Medulla oblongata (tissue), 1 donor: Measurements from ENCODE around the gene SYPL2.
"Not testable (repeated sequence)": the region's sequence is repeated elsewhere in the genome, so short reads cannot be mapped to it uniquely, and the experiment has no call there.

ENCODE experiments used
- DNase-seq: peaks from one replicate; pipeline ENCODE4 v3.0.0-alpha.2; 2015; ENCODE audit errors: extremely low spot score

The SYPL2 gene

DNA sequence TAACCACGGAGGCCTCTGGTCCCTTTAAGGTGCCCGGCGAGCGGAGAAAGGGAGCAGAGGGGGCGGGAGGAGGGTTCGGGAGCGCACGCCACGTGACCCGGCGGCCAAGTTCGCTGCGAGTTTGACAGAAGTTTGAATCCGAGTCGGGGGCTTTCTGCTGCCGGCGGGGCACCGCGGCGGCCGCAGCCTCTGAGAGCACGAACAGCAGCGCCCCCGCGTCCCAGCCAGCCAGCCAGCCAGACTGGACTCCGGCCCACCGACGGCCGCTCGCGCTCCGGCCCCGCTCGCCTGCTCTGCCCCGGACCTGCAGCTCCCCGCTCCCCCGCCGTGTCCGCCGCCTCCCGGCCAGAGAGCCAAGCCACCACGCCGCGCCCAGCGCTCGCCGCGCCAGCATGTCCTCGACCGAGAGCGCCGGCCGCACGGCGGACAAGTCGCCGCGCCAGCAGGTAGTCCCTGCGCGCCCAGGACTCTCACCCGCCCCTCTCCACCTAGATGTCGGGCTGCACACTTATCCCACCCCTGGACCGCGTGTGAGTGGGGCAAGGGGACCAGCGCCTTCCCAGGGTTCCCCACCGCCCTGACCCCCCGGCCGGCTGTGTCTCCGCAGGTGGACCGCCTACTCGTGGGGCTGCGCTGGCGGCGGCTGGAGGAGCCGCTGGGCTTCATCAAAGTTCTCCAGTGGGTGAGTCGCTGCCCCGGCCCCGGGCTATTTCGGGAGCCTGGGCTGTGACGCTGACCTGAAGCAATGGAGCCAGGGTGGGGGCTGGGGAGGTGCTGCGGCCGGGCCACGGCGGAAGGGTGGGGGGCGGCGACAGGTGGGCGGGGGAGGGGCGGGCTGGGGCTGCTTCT, at the start of gene SYPL2:
Gene SYPL2 (plus strand): TSS at position 95 of the 849 bp plus-strand sequence. CDS start 298 bp downstream, at position 393.
- no peak for DNase-seq

DNA sequence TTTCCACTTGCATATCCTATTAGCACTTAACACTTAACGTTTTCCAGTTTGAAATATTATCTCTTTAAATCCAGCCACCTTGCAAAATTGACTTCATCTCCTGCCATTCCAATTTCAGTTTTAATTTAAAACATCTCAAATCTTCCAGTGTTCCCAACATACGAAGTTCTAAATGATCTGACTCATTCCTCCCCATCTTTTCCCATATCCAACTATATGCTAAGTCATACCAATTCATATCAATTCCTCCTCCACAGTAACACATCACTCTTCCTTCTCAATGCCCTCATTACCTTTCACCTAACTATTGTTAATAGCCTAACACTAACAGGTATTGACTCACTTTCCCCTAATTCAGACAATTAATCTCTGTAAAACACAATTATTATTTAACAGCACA, 42.8 kb upstream of the SYPL2 start:
- no peak for DNase-seq

DNA sequence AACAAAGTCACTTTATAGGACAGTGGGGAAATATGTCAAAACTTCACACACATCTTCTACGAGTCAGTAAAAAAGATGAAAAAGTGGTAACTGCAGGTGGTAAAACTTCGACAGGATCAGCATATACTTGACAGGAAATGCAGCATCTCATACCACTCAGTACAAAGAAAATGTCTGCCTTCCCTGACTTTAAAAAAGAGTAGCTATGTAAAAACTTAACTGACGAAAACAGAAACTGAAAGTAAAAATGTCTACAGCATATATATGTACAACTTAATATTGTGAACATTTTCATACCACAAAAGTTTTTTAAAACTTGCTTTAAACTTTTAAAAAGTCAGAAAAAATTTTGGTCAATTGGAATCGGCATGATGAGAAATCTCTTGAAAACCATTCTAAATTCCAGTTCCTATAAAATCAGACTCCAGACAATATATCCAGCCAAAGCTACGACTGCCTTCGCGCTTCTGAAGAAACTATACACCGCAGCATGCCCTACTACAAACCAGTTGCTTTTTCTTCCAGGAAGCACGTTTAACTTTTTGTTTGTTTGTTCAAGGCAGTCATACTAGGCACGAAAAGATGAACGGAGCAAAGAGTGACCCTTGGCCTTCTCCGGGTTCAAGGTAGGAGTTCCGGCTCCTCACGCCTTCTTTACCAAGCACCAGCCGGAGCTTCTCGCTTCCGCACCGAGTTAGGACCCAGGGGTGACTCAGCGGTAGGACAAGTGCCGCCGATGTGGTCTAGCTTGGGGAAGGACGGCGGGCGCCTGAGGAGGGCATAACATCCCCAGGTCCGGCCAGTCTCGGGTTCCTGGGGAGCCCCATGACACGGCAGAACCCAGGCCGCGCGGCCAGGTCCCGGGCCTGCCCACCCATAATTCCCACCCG, 40.7 kb upstream of the SYPL2 start:
- DNase-seq: no peak

DNA sequence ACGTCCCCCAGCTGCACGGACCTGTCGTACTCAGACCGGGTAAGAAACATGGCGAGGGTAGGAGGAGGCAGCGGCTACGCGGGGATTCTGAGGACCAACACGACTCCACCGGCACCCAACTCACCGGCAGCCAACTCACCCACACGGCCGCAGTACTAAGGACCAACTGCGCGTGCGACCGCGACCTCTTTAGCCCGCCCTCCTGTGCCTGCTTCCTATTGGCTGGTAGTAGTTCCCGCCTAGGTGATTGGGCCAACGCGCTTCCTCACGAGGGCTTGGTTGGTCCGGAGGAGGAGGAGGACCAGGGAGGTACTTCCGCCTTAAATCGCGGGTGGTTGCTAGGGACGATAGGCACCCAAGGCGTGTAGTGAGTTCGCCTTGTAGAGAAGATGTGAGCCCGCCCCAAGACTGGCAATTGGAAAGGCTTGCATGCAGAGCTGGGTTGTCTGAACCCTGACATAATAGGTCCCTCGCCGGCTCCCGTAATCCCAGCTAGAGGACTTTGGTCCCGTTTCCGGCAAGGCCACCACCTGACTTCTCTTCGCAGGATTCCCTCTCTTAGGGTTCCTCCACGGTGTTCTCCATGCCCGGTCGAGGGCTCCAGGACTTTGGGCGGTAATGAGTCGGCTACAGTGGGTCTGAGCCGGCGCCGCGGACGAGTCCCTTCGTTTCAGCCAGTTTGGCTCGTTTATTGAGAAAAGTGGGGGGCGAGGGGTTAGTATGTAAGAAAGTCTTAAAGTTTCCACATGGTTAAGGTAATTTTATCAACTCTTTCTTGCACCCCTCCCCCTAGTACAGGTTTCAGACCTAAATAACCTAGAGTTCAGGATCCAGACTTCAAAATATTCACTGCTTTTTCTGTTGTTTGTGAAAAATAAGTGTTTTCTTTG, 39.8 kb upstream of the SYPL2 start, which contains the start of gene PSMA5:
Gene PSMA5 (minus strand): TSS at position 168 of the 890 bp plus-strand sequence. CDS start 118 bp downstream, at position 50.
- DNase-seq: peak; percentile 99

DNA sequence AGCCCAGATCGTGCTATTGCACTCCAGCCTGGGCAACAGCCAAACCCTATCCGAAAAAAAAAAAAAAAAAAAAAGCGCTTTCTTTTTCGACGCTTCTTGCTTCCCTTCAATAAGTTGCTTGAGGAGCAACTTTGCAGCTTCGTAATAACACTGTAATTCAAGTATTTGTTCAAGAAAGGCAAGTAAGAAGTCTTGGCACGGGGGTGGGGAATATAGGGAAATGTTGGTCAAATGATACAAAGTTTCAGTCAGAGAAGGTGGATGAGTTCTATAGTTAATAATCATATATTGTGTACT, 39.2 kb upstream of the SYPL2 start:
- no peak for DNase-seq

DNA sequence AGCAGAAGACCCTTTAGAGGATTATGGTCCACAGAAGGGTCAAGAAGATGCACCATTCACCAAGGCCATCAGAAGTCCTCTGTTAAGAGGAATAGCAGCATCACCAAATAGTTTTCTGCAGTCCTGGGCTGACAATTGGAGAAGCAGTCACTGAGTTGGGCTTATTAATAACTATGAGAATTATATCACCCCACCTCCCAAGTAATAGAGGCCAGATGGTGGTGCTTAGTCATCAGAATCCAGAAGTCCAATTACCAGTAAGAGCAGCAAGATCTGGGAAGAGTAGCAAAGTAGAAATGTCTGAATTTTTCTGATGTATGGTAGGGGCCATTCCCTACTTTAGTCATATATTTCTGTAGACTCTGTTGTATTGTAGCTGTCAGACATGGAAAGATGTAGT, 34.0 kb upstream of the SYPL2 start:
- DNase-seq: no peak

DNA sequence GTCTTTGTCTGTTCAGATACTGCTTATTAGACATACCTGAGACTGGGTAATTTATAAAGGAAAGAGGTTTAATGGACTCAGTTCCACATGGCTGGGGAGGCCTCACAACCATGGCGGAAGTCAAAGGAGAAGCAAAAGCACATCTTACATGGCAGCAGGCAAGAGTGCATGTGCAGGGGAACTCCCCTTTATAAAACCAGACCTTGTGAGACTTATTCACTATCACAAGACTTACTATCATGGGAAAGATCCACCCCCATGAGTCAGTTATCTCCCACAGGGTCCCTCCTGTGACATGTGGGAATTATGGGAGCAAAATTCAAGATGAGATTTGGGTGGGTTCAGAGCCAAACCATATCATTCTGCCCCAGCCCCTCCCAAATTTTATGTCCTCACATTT, 33.0 kb upstream of the SYPL2 start:
- no peak for DNase-seq

DNA sequence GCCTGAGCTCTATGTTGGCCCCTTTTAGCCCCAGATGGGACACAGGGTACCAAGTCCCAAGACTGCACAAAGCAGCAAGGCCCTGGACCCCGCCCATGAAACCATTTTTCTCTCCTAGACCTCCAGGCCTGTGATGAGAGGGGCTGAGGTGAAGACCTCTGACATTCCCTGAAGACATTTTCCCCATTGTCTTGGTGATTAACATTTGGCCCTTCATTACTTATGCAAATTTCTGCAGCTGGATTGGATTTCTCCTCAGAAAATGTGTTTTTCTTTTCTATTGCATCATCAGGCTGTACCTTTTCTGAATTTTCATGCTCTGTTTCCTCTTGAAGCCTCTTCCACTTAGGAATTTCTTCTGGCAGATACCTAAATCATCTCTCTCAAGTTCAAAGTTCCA, 31.9 kb upstream of the SYPL2 start:
- no peak for DNase-seq

DNA sequence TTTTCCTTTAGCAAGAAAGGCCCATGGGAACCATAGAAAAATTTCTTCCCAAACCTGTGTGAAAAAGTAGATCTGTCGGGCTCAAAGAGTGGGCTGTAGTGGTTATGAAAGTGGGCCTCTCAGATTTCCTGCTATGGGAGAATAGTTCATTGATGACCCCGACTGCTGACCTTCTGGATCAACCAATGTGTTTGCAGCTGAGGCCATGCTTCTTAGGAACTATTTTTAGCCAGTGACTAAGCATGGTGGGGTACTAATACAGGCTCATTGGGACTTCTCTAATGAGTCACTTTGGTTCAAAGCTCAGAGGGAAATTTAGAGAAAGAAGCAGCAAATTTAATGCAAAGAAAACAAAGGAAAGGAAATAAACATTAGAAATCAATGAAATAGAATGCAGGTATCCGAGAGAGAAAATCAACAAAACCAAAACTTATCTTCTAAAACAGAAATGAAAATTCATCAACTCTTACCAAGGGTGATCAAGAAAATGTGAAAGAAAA, 27.5 kb upstream of the SYPL2 start:
- DNase-seq: no peak

DNA sequence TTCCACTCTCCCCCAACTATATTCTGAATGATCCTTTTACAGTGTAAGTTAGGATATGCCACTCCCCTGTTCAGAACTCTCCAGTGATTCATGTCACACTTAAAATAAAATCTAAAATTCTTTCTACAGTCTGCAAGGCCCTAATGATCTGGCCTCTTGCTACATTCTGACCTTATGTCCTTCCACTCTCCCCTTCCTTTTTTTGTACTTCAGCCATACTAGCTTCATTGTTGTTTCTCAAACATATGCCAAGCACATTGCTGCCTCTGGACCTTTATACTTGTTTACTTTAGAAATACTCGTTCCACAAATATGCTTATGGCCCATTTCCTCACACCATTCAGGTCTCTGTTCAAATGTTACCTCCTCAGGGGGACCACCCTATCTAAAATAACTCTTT, 25.3 kb upstream of the SYPL2 start:
- DNase-seq: no peak

DNA sequence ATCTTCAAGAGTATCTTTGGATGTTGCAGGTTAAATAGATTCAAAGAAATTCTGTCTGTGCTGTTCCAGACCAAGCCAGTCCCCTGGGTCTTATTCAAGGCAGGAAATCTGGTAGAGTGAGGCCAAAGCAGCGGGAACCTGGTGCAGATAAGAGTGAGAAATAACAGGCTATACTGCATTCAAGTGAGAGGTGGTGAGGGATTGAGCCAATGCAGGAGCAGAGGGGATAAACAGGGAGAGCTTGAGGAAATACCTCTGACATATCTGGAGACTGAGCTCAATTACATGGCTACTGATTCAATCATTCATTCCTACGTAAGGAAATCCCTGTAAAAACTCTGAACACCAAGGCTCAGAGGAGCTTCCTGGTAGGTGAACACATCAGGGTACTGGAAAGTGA, 22.9 kb upstream of the SYPL2 start:
- DNase-seq: no peak

DNA sequence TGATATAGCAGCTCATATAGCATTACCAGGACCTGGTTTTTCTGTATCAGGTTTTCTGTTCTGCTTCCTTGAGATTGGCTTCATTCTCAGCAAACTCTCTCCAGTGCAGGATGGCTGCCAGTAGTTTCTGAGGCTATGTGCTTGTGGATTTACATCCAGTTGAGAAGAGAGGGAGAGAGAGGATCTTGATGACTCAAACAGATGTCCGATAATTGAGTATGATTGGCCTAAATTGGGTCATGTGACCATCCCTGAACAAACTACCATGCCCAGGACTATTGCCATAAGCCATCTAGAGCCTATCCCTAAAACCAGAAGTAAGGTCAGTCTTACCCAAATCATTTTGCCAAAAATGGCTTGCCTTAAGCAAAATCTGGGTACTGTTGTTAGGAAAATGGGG, 22.0 kb upstream of the SYPL2 start:
- no peak for DNase-seq

DNA sequence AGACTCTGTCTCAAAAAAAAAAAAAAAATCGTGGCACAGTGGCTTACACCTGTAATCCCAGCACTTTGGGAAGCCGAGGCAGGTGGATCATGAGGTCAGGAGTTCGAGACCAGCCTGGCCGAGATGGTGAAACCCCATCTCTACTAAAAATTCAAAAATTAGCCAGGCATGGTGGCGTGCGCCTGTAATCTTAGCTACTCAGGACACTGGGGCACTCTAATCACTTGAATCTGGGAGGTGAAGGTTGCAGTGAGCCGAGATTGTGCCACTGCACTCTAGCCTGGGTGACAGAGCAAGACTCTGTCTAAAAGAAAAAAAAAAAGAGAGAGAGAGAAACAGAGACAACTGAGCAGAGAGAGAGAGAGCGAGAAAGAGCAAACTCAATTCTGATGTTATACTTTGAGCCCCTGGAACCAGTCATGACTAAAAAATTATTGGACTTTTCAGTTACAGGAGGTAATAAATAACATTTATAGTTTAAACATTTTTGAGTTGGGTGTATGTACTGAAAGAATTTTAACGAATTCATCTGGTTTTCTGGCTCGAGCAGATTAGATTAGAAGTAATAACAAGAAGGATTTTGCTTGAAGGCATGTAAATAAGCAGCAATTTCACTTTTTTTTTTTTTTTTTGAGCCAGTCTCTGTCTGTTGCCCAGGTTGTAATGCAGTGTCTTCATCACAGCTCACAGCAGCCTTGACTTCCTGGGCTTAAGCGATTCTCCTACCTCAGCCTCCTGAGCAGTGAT, 20.2 kb upstream of the SYPL2 start:
- not testable (repeated sequence) for DNase-seq

DNA sequence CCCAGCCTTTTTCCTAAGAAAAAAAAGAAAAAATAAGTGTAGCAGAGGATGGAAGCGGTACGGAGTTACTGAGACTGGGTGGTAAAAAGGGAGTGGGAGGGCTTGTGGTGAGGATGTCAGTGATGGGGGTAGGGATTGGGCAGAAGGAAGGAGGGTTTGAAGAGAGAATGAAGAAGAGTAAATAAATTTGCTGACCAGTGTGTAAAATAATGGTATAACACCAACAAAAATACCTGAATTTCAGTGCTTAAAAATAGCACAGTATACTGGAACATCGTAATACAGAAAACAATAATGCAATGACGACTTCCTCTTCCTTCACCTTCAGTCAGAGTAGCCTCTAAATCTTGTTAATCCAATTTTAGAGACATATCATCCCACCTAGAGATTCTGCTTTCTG, 18.8 kb upstream of the SYPL2 start:
- DNase-seq: no peak

DNA sequence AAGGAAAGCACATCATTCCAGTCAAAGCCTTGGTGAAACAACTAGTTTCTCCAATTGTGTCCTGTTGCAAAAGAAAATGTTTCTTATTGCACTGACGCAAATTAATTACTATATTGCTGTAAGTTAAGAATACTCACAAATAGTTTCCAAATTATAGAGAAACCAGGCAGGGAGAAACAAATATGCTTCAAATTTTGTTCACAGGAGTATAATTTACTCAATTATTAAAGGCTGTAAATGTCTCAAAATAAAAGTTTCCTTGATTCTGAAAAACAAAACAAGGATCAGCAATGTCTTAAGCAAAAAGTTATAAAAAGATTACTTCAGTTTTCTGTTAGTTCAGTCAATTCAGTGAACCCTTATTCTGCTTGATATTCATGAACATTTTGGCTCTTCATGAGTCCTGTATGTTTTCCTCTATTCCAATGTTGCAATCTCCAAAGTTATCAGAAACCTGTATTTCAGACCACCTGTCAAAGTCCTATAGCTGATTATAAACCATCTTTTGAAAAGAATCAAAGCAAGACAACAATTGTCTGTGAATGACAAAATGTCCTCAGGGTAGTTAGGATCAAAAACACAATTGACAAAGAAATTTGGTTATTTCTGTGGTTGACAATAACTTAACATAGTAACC, 11.7 kb upstream of the SYPL2 start:
- no peak for DNase-seq

DNA sequence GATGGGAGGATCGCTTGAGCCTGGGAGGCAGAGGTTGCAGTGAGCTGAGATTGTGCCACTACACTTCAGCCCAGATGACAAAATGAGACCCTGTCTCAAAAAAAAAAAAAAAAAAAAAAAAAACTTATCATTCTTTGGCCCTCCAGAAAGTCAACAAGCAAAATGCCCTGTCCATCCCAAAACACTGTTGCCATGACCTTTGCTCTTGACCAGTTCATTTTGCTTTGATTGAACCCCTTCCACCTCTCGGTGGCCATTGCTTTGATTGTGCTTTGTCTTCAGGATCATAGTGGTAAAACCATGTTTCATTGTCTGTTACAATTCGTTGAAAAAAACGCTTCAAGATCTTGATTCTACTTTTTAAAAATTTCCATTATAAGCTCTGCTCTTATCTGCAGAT, 8.5 kb upstream of the SYPL2 start:
- no peak for DNase-seq

DNA sequence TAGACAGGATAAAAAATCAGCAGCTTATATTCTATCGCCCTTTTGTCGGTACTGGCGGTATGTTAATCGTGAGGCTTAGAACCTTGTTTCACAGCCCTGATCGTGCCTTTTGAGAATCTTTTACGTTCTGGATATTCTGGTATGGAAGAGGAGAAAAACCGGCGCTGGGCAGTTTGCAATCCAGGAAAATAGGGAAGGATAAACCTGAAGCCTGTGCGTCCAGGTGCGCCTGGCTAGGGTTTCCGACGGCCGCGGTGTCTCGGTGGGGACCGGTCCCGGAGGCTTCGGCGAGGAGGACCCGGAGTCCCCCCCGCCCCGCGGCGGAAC, 258 bp upstream of the SYPL2 start:
- DNase-seq: no peak

DNA sequence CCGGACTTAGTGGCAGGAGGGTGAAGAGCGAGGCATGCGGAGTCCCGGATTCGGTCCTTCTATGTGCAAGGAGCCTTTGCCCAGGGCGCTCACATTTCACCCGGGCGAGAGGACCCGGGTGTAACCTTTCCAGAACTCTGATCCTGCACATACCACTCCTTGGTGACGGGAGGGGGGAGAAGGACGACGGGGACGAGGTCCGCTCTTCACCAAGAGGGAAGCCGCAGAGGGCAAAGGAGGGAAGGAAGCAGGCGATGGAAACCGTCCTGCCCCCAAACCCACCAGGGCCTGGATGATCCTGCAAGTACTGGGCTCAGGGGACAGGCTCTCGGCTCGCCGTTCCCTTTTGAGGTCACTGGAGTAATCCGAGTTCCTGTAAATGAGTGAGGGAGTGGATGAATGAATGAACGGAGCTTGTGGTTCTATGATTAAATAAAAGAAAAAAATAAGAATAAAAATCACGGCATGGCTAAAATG, 993 bp downstream of the SYPL2 start:
- no peak for DNase-seq

DNA sequence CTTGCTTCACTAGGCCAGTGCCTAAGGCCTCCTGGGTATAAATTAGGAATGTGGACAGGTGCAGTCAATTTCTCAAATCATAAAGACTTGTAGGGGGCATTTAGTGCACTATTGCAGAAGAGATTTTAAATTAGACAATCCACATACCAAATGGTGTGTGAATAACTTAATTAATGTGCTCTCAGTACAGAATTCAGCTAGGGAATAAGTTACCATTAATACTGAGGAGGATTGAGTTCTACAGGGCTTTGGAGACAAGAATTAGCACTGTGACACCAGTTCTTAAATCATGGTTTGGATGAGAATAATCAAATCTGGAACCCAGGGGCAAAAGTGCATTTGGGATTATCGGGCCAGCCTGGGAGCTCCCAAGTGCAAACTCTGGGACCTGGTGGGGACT, 1.7 kb downstream of the SYPL2 start:
- no peak for DNase-seq

DNA sequence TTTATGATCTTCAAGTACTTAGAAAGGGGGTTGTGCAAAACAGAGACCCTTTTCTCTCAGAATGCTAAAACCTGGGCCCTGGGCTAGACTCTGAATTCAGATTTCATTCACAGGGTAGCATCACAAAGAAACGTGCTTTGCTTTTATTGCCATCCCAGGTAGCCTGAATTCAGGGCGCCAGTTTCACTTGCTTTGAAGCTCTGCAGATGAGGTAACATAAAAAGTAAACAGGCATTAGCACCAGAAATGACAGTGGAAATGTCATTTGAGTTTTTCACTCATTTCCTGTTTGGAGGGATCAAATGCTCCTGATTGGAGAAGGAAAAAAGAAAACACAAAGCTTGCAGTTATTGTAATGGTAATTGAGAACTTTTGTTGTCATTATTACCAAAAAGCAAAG, 2.6 kb downstream of the SYPL2 start:
- no peak for DNase-seq

DNA sequence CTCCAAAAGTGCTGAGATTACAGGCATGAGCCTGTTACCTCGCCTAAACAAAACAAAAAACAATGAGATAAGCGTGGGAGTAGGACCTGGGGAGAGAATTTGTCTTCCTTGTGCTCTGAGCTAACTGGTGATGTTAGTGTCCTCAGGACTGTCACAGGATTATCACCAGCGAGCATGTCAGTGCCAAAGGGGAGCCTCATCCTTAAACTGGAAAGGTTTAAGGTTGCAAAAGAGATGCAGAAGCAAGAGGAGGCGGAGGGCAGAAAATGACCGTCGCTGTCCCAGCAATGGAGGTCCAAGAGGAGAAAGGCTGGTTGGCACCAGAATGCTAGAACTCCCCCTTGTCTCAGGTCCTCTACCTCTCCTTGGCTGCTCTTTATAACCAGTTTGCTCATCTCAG, 3.9 kb downstream of the SYPL2 start:
- no peak for DNase-seq
